CD4-positive, alpha-beta T cell treated with Interleukin-17A for 1 hour (primary cell): ENCODE results near the gene CEP135.
A peak's percentile ranks its signal among the peaks of the same experiment; 100 is the strongest.
"Not testable (repeated sequence)": the region's sequence is repeated elsewhere in the genome, so short reads cannot be mapped to it uniquely, and the experiment has no call there.

Experiments used
- DNase-seq: peaks from one replicate; pipeline ENCODE4 v3.0.0-alpha.2; 2020

Gene CEP135

DNA sequence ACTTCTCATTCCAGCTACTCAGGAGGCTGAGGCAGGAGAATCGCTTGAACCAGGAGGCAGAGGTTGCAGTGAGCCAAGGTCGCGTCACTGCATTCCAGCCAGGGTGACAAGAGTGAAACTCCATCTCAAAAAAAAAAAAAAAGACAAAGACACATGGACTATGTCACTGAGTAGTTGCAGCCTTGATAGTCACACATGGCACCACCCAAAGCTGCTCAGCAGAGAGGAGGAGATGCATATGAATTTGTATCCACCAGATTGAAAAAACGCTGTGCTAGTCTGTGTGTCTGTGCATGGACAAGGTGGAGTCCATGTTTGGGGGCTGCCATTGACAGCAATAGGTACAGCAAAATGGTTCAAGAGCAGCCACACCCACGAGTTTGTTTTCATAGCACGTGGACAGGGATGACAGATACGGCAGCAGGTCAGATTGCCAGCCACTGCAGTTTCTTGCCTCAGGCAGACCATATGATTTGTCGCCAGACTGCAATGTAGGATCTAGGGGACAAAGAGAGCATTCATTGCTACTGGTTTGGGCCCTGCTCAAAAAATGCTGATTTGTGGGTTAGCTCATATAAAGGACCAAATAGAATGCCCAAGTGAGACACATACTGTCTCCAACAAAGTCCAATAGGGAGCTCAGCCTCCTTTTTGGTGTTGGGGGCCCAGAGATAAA is 89.9 kb downstream of the CEP135 start:
- no peak for DNase-seq

DNA sequence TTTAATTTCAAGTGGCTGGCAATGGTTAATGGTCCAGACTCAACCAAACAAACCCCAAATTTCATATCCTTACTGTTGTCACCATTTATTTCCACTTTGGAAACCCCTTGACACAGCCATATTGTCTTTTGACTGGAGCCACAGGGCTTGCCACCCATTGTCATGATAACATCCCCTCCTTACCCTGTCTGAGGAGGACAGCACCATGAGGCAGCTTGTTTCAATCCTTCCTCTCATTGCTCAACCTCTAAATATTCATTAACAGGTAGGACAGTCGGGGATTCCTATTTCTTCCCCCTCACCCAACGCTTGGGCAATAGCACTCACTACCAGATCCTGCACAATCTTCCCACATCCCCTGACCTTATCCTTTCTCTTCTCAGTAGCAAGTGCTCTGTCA is 92.1 kb downstream of the CEP135 start:
- DNase-seq, result no peak

GRCh38 chr4:56042225-56042624 is 93.5 kb downstream of the CEP135 start:
- no peak for DNase-seq

- no peak for DNase-seq
Measured at GRCh38 chr4:56048383-56048701, 99.6 kb downstream of the CEP135 start.

DNA sequence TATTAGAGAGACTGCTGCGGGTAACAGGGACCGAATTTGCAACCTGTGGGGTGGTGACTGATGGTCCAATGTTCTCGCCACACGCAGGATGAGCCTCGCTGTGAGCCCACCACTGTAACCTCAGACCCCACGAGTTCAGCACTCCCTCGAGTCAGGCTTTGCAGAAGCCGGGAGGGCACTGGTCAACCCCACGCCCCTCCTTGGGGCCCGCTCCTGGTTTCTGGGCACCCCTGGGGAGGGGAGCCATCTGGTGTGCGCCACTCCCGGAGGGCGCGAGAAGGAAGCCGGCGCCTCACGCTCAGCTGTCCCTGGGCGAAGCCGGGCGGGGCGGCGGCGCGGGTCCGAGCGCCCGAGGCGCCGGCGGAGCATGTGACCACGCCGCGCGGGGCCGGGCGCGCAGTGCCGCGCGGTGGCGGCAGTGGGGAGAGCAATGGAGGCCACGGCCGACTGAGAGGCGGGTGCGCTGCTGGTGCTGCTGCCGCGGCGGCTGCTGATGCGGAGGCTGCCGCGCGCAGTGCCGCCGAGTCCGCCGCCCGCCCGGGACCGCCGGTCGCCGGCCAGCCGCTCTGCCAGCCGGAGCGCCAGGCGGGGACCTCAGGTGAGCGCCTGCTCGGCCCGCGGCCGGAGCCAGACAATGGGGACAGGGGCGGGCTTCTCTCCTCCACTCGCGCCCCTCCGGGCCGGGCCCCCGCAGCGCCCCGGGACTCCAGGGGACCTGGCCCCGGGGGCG is 100.1 kb downstream of the CEP135 start:
- DNase-seq, result peak; percentile 18

- no peak for DNase-seq
Measured at GRCh38 chr4:56050625-56051024, 101.9 kb downstream of the CEP135 start.

DNA sequence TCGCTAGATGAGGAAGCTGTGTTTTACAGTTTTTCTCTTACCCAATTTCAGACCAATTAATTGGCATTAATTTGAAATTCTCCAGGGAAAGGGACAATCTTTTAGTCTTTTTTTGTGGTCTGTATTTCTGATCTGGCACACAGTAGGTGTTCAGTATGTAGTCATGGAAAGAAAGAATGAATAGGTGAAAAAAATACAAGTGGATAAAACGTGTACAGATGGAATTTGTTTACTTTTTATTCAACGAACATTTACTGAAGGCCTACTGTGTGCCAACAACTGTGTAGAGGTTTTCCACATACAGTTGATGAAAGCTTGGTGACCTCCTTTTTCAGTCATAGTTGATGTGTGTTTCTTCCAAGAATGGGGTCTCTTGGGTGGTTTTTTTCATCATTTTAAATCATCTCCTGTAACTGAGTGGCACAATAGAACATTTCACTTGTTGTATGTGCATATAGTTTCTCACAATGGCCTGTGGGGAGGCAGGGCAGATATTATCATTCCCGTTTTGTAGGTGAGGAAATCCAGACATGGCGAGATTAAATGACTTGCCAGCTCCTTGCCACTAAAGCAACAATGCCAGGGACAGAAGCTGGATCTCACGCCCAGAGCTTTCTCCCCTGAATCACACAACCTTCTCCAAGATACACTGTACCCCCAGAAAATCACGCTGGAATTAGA is 102.4 kb downstream of the CEP135 start:
- DNase-seq, result no peak

DNA sequence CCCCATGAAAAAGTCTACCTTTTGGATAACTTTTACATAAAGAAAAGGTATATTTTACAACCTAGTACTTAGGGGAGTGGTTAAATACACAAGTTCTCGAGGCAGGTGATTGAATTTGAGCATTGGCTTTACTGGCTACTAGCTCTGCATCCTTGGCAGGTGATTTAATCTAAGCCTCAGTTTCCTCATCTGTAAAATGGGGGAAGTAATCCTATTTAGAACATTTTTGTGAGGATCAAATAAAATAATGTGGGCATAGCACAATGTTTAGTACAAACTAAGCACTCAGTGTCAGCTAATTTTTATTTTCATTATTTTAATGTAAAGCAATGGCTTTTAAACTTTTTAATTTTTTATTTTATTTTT is 102.9 kb downstream of the CEP135 start:
- no peak for DNase-seq

DNA sequence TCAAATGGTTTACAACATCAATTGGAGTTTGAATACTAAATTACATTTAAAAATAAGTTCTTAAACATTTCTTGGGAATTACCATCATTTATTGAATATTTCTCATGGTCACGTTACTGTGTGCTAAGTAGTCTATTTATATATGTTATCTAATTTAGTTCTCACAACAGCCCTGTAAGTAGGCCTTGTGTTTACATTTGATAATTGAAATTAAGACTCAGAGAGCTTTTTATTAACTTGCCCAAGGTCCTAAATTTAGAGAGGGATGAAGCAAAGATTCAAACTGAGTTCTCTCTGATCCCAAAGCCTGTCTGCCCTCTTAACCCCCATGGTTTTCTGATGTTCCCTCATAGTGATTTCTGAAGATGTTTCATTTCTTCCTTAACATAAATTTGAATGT is 103.7 kb downstream of the CEP135 start:
- no peak for DNase-seq

DNA sequence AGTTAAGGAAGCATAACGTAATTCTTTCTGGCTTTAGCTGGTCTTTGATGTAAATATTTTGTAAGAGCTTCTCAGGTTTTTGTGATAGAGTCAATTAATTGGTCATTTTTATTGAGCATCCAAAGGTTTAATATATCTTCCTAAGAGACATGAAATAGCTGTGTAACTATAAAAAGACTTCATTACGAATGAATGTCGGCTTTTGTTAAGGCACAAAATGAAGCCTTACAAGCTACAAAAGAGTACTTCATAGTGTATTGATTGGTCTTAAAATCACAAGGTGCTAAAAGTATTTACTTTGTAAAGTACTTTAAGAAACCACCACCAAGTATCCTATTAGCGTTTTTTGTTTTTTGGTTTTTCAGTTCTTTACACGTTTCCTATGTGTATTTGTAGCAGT is 104.2 kb downstream of the CEP135 start:
- no peak for DNase-seq

- no peak for DNase-seq
Measured at GRCh38 chr4:56055027-56055977, 106.6 kb downstream of the CEP135 start.

DNA sequence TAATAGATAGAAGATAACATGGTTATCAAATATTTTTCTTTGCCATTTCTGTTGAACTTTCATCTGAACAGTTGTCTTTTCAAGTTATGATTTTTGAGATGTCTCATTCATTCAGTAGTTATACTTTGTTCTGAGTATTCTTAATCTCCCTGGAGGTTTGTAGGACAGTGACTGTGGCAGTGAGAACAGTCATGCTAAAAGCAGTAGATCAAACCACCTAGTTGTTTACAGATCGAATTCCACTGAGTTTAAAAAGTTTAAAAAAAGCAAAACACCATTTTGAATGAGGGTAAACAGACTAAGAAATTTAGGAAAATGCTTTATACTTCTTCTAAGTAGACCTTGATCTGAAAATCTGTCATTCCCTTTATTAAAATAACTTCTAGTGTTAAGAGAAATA is 107.2 kb downstream of the CEP135 start:
- no peak for DNase-seq

DNA sequence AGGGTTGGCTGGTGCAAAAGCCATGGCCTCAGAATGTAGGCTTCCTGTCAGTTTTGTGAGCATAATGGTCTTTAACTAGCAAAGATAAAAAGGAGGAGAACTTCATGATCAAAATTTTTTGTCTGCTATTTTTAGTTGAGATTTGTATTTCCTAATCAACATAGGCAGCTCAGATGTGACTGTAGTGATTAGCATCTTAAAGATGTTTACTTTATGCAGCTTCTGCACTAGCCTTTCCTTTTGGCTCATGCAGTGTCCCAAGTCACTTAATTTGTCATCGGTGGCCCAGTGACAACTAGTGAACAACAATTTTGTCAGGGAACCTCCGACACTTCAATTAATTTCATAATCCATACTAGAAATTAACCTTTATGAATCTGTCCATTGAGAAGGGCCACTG is 109.8 kb downstream of the CEP135 start:
- DNase-seq, result no peak

DNA sequence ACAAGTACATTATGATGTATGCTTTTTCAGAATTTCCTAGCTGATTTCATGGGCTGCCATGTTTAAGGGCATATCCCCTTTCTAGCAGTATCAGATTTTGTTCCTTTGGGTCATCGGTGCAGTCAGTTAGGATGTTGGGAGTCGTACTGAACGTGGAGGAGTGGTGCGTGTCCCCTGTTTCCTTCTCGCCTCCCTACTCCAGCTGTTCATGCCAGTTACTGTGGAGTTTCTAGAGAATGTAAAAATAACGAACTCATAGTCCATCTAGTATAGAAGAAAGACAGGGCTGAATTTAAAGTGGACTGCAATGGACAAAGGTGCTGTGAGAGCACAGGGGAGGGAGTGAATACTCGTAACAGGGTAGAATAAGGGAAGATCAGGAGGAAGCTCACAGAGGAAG is 111.3 kb downstream of the CEP135 start:
- DNase-seq, result no peak

GRCh38 chr4:56062106-56062505 is 113.4 kb downstream of the CEP135 start:
- DNase-seq, result no peak

GRCh38 chr4:56062526-56063145 is 113.9 kb downstream of the CEP135 start:
- no peak for DNase-seq

- DNase-seq, result no peak
Measured at GRCh38 chr4:56066493-56066892, 117.7 kb downstream of the CEP135 start.

GRCh38 chr4:56067826-56068225 is 119.1 kb downstream of the CEP135 start:
- DNase-seq, result no peak

GRCh38 chr4:56072730-56073129 is 124.0 kb downstream of the CEP135 start:
- DNase-seq, result not testable (repeated sequence)

GRCh38 chr4:56077676-56078075 is 128.9 kb downstream of the CEP135 start:
- DNase-seq, result no peak

GRCh38 chr4:56078866-56079265 is 130.1 kb downstream of the CEP135 start:
- no peak for DNase-seq

DNA sequence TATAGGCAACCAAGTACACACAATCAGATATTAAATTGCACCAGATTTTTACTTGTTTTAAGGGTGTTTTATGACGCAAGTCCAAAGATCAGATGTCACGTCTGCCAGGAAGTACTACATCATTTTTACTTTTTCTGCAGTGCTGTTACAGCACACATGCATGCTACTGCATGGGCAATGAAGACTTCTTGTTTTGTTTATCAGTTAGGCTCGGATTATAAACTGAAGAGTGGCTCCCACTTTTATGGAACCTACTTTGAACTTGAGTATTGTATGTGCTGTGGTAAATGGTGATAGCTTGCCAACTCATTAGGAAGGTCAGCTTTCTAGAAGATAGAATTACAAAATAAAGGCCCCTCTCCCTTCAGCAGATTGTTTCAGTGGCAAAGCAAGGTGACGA is 131.6 kb downstream of the CEP135 start:
- DNase-seq, result no peak

- no peak for DNase-seq
Measured at GRCh38 chr4:56082829-56083228, 134.1 kb downstream of the CEP135 start.
